ENCODE data around the gene FAM83D. TPM values are rescaled to one million over a fixed set of nuclear protein-coding genes. Genes with fewer than 3 reads are reported as not detected.

Gene FAM83D
- total RNA-seq, 2 experiments from 2014 or later: 1.8 to 1.9 TPM

DNA sequence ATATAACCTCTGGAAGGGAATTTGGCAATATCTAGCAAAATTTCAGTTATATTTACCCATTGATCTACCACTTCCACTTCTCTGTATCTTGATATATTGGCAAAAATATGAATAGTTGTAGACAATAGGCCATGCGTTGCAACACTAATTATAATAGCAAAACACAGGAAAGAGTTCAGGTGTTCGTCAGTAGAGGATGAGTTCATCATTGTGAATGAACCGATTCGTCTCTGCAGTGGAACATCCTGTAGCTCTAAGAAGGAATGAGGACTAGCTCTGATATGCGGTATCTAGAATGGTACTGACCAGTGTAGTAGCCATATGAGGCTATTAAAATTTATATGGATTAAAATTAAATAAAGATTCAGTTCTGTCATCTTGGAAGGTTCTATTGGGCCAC, 8.3 kb downstream of the FAM83D start:
- DNase-seq (no peak), ATAC-seq (ENCODE audit: poor library complexity) (no peak)
- Mint-ChIP-seq H3K27ac (no peak overlapping the region), H3K4me1 (ENCODE audit: low read depth) (peaks cover 5% of the 10 kb centered on the region), H3K36me3 (ENCODE audit: low read depth) (no peaks in the 10 kb centered on the region), H3K4me3 (no peak overlapping the region), H3K27me3 (no peaks in the 10 kb centered on the region), H3K9me3 (no peaks in the 10 kb centered on the region)
- POLR2A ChIA-PET: no interaction called here
- CTCF ChIA-PET: interaction anchor here (0.7 kb wide), 1 partner anchor 36 kb away, joined by 4 read pairs; no protein-coding TSS in a partner anchor
- Histone ChIP-seq H3K9me3 (ENCODE audit: control insufficient read depth in 1 of 2, insufficient read depth in 1 of 2, low read length in 2 of 2) (no peaks in the 10 kb centered on the region), H3K36me3 (ENCODE audit: insufficient read depth, low read length) (no peaks in the 10 kb centered on the region), H3K4me3 (ENCODE audit: low read length) (no peak overlapping the region), H3K27me3 (ENCODE audit: control insufficient read depth in 1 of 2, insufficient read depth in 2 of 2, low read length in 2 of 2) (no peaks in the 10 kb centered on the region), H3K27ac (ENCODE audit: low read depth in 1 of 2, low read length in 2 of 2) (no peak overlapping the region), H3K4me1 (ENCODE audit: insufficient read depth, low read length) (peaks cover 9% of the 10 kb centered on the region)
- TF ChIP-seq, protein P1, sequence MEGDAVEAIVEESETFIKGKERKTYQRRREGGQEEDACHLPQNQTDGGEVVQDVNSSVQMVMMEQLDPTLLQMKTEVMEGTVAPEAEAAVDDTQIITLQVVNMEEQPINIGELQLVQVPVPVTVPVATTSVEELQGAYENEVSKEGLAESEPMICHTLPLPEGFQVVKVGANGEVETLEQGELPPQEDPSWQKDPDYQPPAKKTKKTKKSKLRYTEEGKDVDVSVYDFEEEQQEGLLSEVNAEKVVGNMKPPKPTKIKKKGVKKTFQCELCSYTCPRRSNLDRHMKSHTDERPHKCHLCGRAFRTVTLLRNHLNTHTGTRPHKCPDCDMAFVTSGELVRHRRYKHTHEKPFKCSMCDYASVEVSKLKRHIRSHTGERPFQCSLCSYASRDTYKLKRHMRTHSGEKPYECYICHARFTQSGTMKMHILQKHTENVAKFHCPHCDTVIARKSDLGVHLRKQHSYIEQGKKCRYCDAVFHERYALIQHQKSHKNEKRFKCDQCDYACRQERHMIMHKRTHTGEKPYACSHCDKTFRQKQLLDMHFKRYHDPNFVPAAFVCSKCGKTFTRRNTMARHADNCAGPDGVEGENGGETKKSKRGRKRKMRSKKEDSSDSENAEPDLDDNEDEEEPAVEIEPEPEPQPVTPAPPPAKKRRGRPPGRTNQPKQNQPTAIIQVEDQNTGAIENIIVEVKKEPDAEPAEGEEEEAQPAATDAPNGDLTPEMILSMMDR (IDR thresholded peaks at IDR 0.05): no peak
- intact Hi-C loops (cut with DNase I, micrococcal nuclease): no loop called here

- ChIA-PET POLR2A (no interaction called here), CTCF (no interaction called here)
- peaks cover 1% of the 10 kb centered on the region for H3K4me1 ChIP-seq (ENCODE audit: insufficient read depth, low read length)
- no peak for ATAC-seq (ENCODE audit: poor library complexity)
- Mint-ChIP-seq H3K36me3 (ENCODE audit: low read depth) (no peaks in the 10 kb centered on the region), H3K27ac (no peak overlapping the region), H3K4me3 (no peak overlapping the region), H3K9me3 (no peaks in the 10 kb centered on the region), H3K4me1 (ENCODE audit: low read depth) (no peaks in the 10 kb centered on the region), H3K27me3 (no peaks in the 10 kb centered on the region)
- H3K27ac ChIP-seq (ENCODE audit: low read depth in 1 of 2, low read length in 2 of 2): no peak overlapping the region
- TF ChIP-seq, protein P1 (IDR thresholded peaks at IDR 0.05): no peak
- H3K36me3 ChIP-seq (ENCODE audit: insufficient read depth, low read length): no peaks in the 10 kb centered on the region
- H3K9me3 ChIP-seq (ENCODE audit: control insufficient read depth in 1 of 2, insufficient read depth in 1 of 2, low read length in 2 of 2): no peaks in the 10 kb centered on the region
- no peak overlapping the region for H3K4me3 ChIP-seq (ENCODE audit: low read length)
- intact Hi-C loops (cut with DNase I, micrococcal nuclease): no loop called here
- DNase-seq: no peak
- H3K27me3 ChIP-seq (ENCODE audit: control insufficient read depth in 1 of 2, insufficient read depth in 2 of 2, low read length in 2 of 2): no peaks in the 10 kb centered on the region
These were observed 9.1 kb downstream of the FAM83D start for GRCh38 chr20:38935285-38935684.

GRCh38 chr20:38935967-38936407, 9.8 kb downstream of the FAM83D start:
- Mint-ChIP-seq H3K27me3 (no peaks in the 10 kb centered on the region), H3K9me3 (no peaks in the 10 kb centered on the region), H3K4me1 (ENCODE audit: low read depth) (no peaks in the 10 kb centered on the region), H3K27ac (no peak overlapping the region), H3K36me3 (ENCODE audit: low read depth) (no peaks in the 10 kb centered on the region), H3K4me3 (no peak overlapping the region)
- H3K4me3 ChIP-seq (ENCODE audit: low read length): no peak overlapping the region
- H3K36me3 ChIP-seq (ENCODE audit: insufficient read depth, low read length): no peaks in the 10 kb centered on the region
- no peaks in the 10 kb centered on the region for H3K27me3 ChIP-seq (ENCODE audit: control insufficient read depth in 1 of 2, insufficient read depth in 2 of 2, low read length in 2 of 2)
- POLR2A ChIA-PET: no interaction called here
- DNase-seq: no peak
- no peaks in the 10 kb centered on the region for H3K4me1 ChIP-seq (ENCODE audit: insufficient read depth, low read length)
- CTCF ChIA-PET: interaction anchor here (0.8 to 1.2 kb wide), 2 partner anchors 10 to 25 kb away, joined by 3 to 4 read pairs; partner anchors contain the start of gene FAM83D
- no peak for ATAC-seq (ENCODE audit: poor library complexity)
- intact Hi-C loops (cut with DNase I, micrococcal nuclease): no loop called here
- TF ChIP-seq, protein P1 (IDR thresholded peaks at IDR 0.05): no peak
- no peaks in the 10 kb centered on the region for H3K9me3 ChIP-seq (ENCODE audit: control insufficient read depth in 1 of 2, insufficient read depth in 1 of 2, low read length in 2 of 2)
- no peak overlapping the region for H3K27ac ChIP-seq (ENCODE audit: low read depth in 1 of 2, low read length in 2 of 2)
